K562 (cell line): ENCODE measurements around the gene CHCHD6. TPM values are rescaled to one million over a fixed set of nuclear protein-coding genes. Genes with fewer than 3 reads are reported as not detected.

Experiments
- ARHGAP35 ChIP-seq: fragments of 450-650 bp; IDR thresholded peaks from 2 replicates; pipeline ENCODE4 v1.6.1; 2018; ENCODE audit not compliant: partially characterized antibody
- BCL6 ChIP-seq: fragments of 250-450 bp; sonication (Bioruptor Pico); IDR thresholded peaks from 2 replicates; pipeline ENCODE4 v1.4.0; 2020
- ERF ChIP-seq: fragments of 450-650 bp; formaldehyde crosslinking; IDR thresholded peaks from 2 replicates; pipeline ENCODE4 v1.4.0; 2020; ENCODE audit warnings: mild to moderate bottlenecking, mixed read lengths
- GATAD2A ChIP-seq: fragments of 450-650 bp; IDR thresholded peaks from 2 replicates; pipeline ENCODE4 v1.6.1; 2017
- KLF13 ChIP-seq: fragments of 450-650 bp; IDR thresholded peaks from 2 replicates; pipeline ENCODE4 v1.6.1; 2016; ENCODE audit warnings: missing genetic modification characterization, low read depth, mild to moderate bottlenecking, missing compliant biosample characterization, moderate library complexity, borderline replicate concordance
- LEF1 ChIP-seq: fragments of 450-650 bp; IDR thresholded peaks from 2 replicates; pipeline ENCODE4 v1.6.1; 2016; ENCODE audit warnings: mild to moderate bottlenecking
- RBM25 ChIP-seq: fragments of 200-400 bp; formaldehyde crosslinking; IDR thresholded peaks from 2 replicates; pipeline ENCODE4 v1.6.1; 2018; ENCODE audit warnings: low read length, low read depth, moderate library complexity; ENCODE audit not compliant: severe bottlenecking
- TCF7 ChIP-seq: sonication (generic); IDR thresholded peaks from 2 replicates; pipeline ENCODE4 v1.6.1; 2016; ENCODE audit warnings: antibody characterized with exemption, borderline replicate concordance
- THRAP3 ChIP-seq: fragments of 450-650 bp; IDR thresholded peaks from 2 replicates; pipeline ENCODE4 v1.6.1; 2016; ENCODE audit warnings: mild to moderate bottlenecking, inconsistent platforms, borderline replicate concordance
- ZFX ChIP-seq: sonication (generic); formaldehyde crosslinking; IDR thresholded peaks from 2 replicates; pipeline ENCODE4 v1.8.0; 2022; ENCODE audit warnings: mild to moderate bottlenecking, missing genetic modification reagents, moderate library complexity
- ZNF444 ChIP-seq: fragments of 250-450 bp; sonication (Bioruptor Pico); IDR thresholded peaks from 2 replicates; pipeline ENCODE4 v1.4.0; 2020; ENCODE audit warnings: mild to moderate bottlenecking, moderate library complexity
- polyA plus RNA-seq, 8 experiments: library from polyadenylated mRNA; depleted of rRNA in 4 of 8; stranded (reverse) in 5 of 8; unstranded in 3 of 8; fragments of >200 nt; fragmentation: Nextera tagmentation in 2 of 8; fragmentation: Illumina TruSeq in 1 of 8; extraction: Ambion mirVana in 2 of 8; extraction: Trizol in 1 of 8; gene quantifications; 2 replicates each; pipeline versions ENCODE4 v1.2.1 to v1.2.3, GENCODE V29; 2011 to 2014; ENCODE audit warnings: inconsistent platforms in 1 of 8, missing spikeins in 1 of 8
- total RNA-seq, 7 experiments: library from RNA; depleted of rRNA in 6 of 7; stranded (reverse); fragments of >200 nt in 6 of 7; fragmentation: Illumina TruSeq in 2 of 7; extraction: Trizol in 2 of 7; gene quantifications; 2 replicates each; pipeline versions ENCODE4 v1.2.1 to v1.2.3, GENCODE V29; 2011 to 2021; ENCODE audit warnings: low replicate concordance in 1 of 7
- TF ChIP-seq, protein P1 (sequence below), 2 experiments: IDR thresholded peaks; 2 replicates each; pipeline ENCODE4 v1.6.1; 2012; ENCODE audit warnings: improper control_type of control experiment in 2 of 2, low read depth in 2 of 2, low read length in 2 of 2, borderline replicate concordance in 1 of 2
- TF ChIP-seq, protein P2 (sequence below): fragments of 200-600 bp; sonication (generic); IDR thresholded peaks from one replicate; pipeline ENCODE4 v1.6.1; 2012; ENCODE audit warnings: mild to moderate bottlenecking, low read depth, low read length, inconsistent platforms
- TF ChIP-seq, protein P3 (sequence below), 2 experiments: IDR thresholded peaks; 2 replicates each; pipeline ENCODE4 v1.6.1; 2011; ENCODE audit warnings: borderline replicate concordance in 1 of 2, control low read depth in 1 of 2, low read depth in 1 of 2, low read length in 1 of 2, mild to moderate bottlenecking in 1 of 2, mixed read lengths in 1 of 2, moderate library complexity in 1 of 2; ENCODE audit not compliant: insufficient read depth in 1 of 2, insufficient read length in 1 of 2, poor library complexity in 1 of 2, severe bottlenecking in 1 of 2; ENCODE audit errors: extremely low read depth in 1 of 2

Gene CHCHD6
- total and polyA plus RNA-seq, 9 of the 15 experiments (the other 6 are each of a cell fraction or from before 2014, with no cell fraction given): 4.6 to 18.6 (median 10.9) TPM

DNA sequence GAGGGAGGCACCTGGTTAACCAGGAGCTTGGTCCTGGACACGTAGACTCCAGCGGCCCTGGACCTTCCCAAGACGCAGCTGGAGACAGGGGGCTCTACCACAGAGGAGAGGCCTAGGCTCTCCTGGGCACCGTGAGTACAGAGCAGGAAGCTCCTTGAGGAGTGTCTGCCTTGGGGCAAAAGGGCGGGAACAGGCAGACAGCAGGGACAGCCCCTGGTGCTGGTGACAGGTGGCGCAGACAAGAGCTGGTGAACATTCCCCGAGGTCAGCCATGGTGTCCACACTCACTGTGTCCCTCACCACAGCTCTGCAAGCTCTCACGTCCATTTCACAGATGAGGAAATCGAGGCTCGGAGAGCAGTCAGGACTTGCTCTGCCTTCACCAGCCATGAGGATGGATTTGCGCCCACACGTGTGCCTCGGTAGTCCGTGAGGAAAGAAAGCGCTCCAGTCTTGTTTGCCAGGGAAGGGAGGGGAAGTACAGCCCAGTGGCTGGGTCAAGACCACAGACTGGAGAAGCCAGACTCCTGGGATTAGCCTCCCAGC lies 276.3 kb downstream of the CHCHD6 start (continued):
- TF ChIP-seq ARHGAP35: no peak
- no peak for TF ChIP-seq GATAD2A
- no peak for TF ChIP-seq KLF13
- TF ChIP-seq, protein P1, sequence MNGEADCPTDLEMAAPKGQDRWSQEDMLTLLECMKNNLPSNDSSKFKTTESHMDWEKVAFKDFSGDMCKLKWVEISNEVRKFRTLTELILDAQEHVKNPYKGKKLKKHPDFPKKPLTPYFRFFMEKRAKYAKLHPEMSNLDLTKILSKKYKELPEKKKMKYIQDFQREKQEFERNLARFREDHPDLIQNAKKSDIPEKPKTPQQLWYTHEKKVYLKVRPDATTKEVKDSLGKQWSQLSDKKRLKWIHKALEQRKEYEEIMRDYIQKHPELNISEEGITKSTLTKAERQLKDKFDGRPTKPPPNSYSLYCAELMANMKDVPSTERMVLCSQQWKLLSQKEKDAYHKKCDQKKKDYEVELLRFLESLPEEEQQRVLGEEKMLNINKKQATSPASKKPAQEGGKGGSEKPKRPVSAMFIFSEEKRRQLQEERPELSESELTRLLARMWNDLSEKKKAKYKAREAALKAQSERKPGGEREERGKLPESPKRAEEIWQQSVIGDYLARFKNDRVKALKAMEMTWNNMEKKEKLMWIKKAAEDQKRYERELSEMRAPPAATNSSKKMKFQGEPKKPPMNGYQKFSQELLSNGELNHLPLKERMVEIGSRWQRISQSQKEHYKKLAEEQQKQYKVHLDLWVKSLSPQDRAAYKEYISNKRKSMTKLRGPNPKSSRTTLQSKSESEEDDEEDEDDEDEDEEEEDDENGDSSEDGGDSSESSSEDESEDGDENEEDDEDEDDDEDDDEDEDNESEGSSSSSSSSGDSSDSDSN (IDR thresholded peaks at IDR 0.05; ENCODE audit: borderline replicate concordance in 1 of 2, low read depth in 2 of 2, low read length in 2 of 2): no peak
- TF ChIP-seq LEF1: no peak
- TF ChIP-seq TCF7: no peak
- TF ChIP-seq ZNF444 (CRISPR knock-in tag): no peak
- TF ChIP-seq THRAP3: no peak
- no peak for TF ChIP-seq ERF (CRISPR knock-in tag)
- TF ChIP-seq, protein P2, sequence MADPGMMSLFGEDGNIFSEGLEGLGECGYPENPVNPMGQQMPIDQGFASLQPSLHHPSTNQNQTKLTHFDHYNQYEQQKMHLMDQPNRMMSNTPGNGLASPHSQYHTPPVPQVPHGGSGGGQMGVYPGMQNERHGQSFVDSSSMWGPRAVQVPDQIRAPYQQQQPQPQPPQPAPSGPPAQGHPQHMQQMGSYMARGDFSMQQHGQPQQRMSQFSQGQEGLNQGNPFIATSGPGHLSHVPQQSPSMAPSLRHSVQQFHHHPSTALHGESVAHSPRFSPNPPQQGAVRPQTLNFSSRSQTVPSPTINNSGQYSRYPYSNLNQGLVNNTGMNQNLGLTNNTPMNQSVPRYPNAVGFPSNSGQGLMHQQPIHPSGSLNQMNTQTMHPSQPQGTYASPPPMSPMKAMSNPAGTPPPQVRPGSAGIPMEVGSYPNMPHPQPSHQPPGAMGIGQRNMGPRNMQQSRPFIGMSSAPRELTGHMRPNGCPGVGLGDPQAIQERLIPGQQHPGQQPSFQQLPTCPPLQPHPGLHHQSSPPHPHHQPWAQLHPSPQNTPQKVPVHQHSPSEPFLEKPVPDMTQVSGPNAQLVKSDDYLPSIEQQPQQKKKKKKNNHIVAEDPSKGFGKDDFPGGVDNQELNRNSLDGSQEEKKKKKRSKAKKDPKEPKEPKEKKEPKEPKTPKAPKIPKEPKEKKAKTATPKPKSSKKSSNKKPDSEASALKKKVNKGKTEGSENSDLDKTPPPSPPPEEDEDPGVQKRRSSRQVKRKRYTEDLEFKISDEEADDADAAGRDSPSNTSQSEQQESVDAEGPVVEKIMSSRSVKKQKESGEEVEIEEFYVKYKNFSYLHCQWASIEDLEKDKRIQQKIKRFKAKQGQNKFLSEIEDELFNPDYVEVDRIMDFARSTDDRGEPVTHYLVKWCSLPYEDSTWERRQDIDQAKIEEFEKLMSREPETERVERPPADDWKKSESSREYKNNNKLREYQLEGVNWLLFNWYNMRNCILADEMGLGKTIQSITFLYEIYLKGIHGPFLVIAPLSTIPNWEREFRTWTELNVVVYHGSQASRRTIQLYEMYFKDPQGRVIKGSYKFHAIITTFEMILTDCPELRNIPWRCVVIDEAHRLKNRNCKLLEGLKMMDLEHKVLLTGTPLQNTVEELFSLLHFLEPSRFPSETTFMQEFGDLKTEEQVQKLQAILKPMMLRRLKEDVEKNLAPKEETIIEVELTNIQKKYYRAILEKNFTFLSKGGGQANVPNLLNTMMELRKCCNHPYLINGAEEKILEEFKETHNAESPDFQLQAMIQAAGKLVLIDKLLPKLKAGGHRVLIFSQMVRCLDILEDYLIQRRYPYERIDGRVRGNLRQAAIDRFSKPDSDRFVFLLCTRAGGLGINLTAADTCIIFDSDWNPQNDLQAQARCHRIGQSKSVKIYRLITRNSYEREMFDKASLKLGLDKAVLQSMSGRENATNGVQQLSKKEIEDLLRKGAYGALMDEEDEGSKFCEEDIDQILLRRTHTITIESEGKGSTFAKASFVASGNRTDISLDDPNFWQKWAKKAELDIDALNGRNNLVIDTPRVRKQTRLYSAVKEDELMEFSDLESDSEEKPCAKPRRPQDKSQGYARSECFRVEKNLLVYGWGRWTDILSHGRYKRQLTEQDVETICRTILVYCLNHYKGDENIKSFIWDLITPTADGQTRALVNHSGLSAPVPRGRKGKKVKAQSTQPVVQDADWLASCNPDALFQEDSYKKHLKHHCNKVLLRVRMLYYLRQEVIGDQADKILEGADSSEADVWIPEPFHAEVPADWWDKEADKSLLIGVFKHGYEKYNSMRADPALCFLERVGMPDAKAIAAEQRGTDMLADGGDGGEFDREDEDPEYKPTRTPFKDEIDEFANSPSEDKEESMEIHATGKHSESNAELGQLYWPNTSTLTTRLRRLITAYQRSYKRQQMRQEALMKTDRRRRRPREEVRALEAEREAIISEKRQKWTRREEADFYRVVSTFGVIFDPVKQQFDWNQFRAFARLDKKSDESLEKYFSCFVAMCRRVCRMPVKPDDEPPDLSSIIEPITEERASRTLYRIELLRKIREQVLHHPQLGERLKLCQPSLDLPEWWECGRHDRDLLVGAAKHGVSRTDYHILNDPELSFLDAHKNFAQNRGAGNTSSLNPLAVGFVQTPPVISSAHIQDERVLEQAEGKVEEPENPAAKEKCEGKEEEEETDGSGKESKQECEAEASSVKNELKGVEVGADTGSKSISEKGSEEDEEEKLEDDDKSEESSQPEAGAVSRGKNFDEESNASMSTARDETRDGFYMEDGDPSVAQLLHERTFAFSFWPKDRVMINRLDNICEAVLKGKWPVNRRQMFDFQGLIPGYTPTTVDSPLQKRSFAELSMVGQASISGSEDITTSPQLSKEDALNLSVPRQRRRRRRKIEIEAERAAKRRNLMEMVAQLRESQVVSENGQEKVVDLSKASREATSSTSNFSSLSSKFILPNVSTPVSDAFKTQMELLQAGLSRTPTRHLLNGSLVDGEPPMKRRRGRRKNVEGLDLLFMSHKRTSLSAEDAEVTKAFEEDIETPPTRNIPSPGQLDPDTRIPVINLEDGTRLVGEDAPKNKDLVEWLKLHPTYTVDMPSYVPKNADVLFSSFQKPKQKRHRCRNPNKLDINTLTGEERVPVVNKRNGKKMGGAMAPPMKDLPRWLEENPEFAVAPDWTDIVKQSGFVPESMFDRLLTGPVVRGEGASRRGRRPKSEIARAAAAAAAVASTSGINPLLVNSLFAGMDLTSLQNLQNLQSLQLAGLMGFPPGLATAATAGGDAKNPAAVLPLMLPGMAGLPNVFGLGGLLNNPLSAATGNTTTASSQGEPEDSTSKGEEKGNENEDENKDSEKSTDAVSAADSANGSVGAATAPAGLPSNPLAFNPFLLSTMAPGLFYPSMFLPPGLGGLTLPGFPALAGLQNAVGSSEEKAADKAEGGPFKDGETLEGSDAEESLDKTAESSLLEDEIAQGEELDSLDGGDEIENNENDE: no peak
- TF ChIP-seq, protein P3, sequence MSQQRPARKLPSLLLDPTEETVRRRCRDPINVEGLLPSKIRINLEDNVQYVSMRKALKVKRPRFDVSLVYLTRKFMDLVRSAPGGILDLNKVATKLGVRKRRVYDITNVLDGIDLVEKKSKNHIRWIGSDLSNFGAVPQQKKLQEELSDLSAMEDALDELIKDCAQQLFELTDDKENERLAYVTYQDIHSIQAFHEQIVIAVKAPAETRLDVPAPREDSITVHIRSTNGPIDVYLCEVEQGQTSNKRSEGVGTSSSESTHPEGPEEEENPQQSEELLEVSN (IDR thresholded peaks at IDR 0.05; ENCODE audit: borderline replicate concordance in 1 of 2, extremely low read depth in 1 of 2, insufficient read depth in 1 of 2, insufficient read length in 1 of 2, low read depth in 1 of 2, low read length in 1 of 2, poor library complexity in 1 of 2, severe bottlenecking in 1 of 2): peak in 1 of 2 experiments; percentile 66
- no peak for TF ChIP-seq BCL6 (CRISPR knock-in tag)
- peak; percentile 63 for TF ChIP-seq RBM25
- TF ChIP-seq ZFX (CRISPR knock-in tag): no peak
